ENCODE data around the gene RPE.

The RPE gene

GRCh38 chr2:210000464-210001324, 1.7 kb upstream of the RPE start:
- DNase-seq: no peak

GRCh38 chr2:210003359-210003758, 921 bp downstream of the RPE start:
- no peak for DNase-seq

GRCh38 chr2:210004881-210005280, 2.4 kb downstream of the RPE start:
- no peak for DNase-seq

- DNase-seq: no peak
Measured at GRCh38 chr2:210007895-210008294, 5.5 kb downstream of the RPE start.

- no peak for DNase-seq
Measured at GRCh38 chr2:210009126-210009525, 6.7 kb downstream of the RPE start.

- DNase-seq: no peak
Measured at GRCh38 chr2:210009896-210010295, 7.5 kb downstream of the RPE start.

GRCh38 chr2:210020138-210020537, 17.7 kb downstream of the RPE start:
- DNase-seq: no peak

GRCh38 chr2:210022824-210023223, 20.4 kb downstream of the RPE start:
- no peak for DNase-seq

- no peak for DNase-seq
Measured at GRCh38 chr2:210027608-210028007, 25.2 kb downstream of the RPE start.

GRCh38 chr2:210028178-210028577, 25.7 kb downstream of the RPE start:
- no peak for DNase-seq

- no peak for DNase-seq
Measured at GRCh38 chr2:210034087-210034683, 31.7 kb downstream of the RPE start.

GRCh38 chr2:210035679-210036078, 33.2 kb downstream of the RPE start:
- DNase-seq: no peak

- no peak for DNase-seq
Measured at GRCh38 chr2:210038078-210038477, 35.6 kb downstream of the RPE start.

GRCh38 chr2:210046851-210047500, 44.5 kb downstream of the RPE start:
- DNase-seq: no peak

GRCh38 chr2:210049831-210050230, 47.4 kb downstream of the RPE start:
- DNase-seq: no peak

- no peak for DNase-seq
Measured at GRCh38 chr2:210050885-210051284, 48.4 kb downstream of the RPE start.

GRCh38 chr2:210054696-210055095, 52.3 kb downstream of the RPE start:
- DNase-seq: no peak

GRCh38 chr2:210055825-210056224, 53.4 kb downstream of the RPE start:
- no peak for DNase-seq

- DNase-seq: no peak
Measured at GRCh38 chr2:210063306-210063705, 60.9 kb downstream of the RPE start.
